Neural crest cell (in vitro differentiated cells): ENCODE data around the gene PCP4. TPM values are rescaled to one million over a fixed set of nuclear protein-coding genes. Genes with fewer than 3 reads are reported as not detected.

ENCODE experiments used
- DNase-seq: peaks from one replicate; pipeline ENCODE4 v3.0.0; 2021; ENCODE audit warnings: low read depth, mixed read lengths, low spot score
- H3K27ac Mint-ChIP-seq: one replicate; pipeline ENCODE4 v1.8.0; 2021; ENCODE audit warnings: mild to moderate bottlenecking, mixed read lengths; ENCODE audit not compliant: unreplicated experiment
- H3K27me3 Mint-ChIP-seq: 2 replicates; pipeline ENCODE4 v1.8.0; 2021; ENCODE audit warnings: low read depth, mild to moderate bottlenecking, mixed read lengths
- H3K36me3 Mint-ChIP-seq: 2 replicates; pipeline ENCODE4 v1.8.0; 2021; ENCODE audit warnings: low read depth, mild to moderate bottlenecking, mixed read lengths
- H3K4me1 Mint-ChIP-seq: 2 replicates; pipeline ENCODE4 v1.8.0; 2021; ENCODE audit warnings: mixed read lengths
- H3K4me3 Mint-ChIP-seq: one replicate; pipeline ENCODE4 v1.8.0; 2021; ENCODE audit warnings: mild to moderate bottlenecking, mixed read lengths
- H3K9me3 Mint-ChIP-seq: 2 replicates; pipeline ENCODE4 v1.8.0; 2021; ENCODE audit warnings: mixed read lengths
- CTCF ChIP-seq: fragments of 200-600 bp; sonication (generic); conservative IDR thresholded peaks from 2 replicates; pipeline ENCODE4 v1.5.0; 2021; ENCODE audit warnings: antibody characterized with exemption, mild to moderate bottlenecking
- long read RNA-seq: library from polyadenylated mRNA; unstranded; transcript quantifications from one replicate; pipeline ENCODE4 v2.0.0, GENCODE V29; 2020
- total RNA-seq: library from RNA; stranded (reverse); gene quantifications from 2 replicates; pipeline ENCODE4 v1.2.1, GENCODE V29; 2021

PCP4 gene
- total RNA-seq = 0.45 and 1.1 TPM in 2 replicates
- long read RNA-seq = 0 reads

GRCh38 chr21:39867198-39867650, at the start of gene PCP4:
Gene PCP4 (plus strand): TSS chr21:39867438. CDS start chr21:39867502, 64 bp downstream.
- Mint-ChIP-seq H3K27me3 (peaks cover 14% of the 10 kb centered on the region), H3K4me3 (no peak within 1 kb of the TSS), H3K4me1 (peaks cover 5% of the 10 kb centered on the region)

GRCh38 chr21:39818557-39818956, 48.7 kb upstream of the PCP4 start:
- H3K4me1 Mint-ChIP-seq = no peaks in the 10 kb centered on the region
- peaks cover 4% of the 10 kb centered on the region for H3K9me3 Mint-ChIP-seq
- no peak overlapping the region for H3K4me3 Mint-ChIP-seq
- TF ChIP-seq CTCF = no peak
- no peak for DNase-seq
- H3K36me3 Mint-ChIP-seq = no peaks in the 10 kb centered on the region
- H3K27ac Mint-ChIP-seq = no peak overlapping the region
- H3K27me3 Mint-ChIP-seq = peaks cover 3% of the 10 kb centered on the region

More at GRCh38 chr21:39867198-39867650, at the start of gene PCP4:
- no peak within 1 kb of the TSS for H3K27ac Mint-ChIP-seq
- H3K36me3 Mint-ChIP-seq = no peaks in the 10 kb centered on the region
- H3K9me3 Mint-ChIP-seq = no peaks in the 10 kb centered on the region
- peak; percentile 88 for TF ChIP-seq CTCF
- DNase-seq = peak; percentile 73

DNA sequence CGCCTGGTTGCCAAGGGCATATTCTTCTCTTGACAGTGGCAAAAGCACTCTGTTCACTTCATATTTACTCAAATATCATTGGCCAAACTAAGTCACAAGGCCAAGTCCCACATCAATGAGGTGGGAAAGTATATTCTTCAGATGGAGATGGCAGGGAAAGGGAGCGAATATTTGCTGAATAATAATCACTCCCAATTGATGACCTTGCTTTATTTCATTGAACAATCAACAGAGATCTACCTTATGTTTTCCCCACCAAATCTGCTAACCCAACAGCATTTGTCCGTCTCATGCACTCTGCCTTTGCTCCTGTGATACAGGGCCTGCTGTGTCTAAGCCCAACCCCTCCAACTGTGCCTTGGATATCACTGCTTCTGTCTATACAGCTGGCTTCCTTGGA, 45.2 kb upstream of the PCP4 start:
- H3K27ac Mint-ChIP-seq = no peak overlapping the region

GRCh38 chr21:39825250-39825649, 42.0 kb upstream of the PCP4 start:
- Mint-ChIP-seq H3K27ac (no peak overlapping the region), H3K9me3 (peaks cover 17% of the 10 kb centered on the region), H3K4me1 (no peaks in the 10 kb centered on the region), H3K27me3 (peaks cover 4% of the 10 kb centered on the region), H3K36me3 (no peaks in the 10 kb centered on the region), H3K4me3 (no peak overlapping the region)
- DNase-seq = no peak
- TF ChIP-seq CTCF = no peak

More for the DNA sequence above, 45.2 kb upstream of the PCP4 start:
- Mint-ChIP-seq H3K4me3 (no peak overlapping the region), H3K9me3 (peaks cover 16% of the 10 kb centered on the region), H3K4me1 (no peaks in the 10 kb centered on the region), H3K36me3 (no peaks in the 10 kb centered on the region), H3K27me3 (peaks cover 3% of the 10 kb centered on the region)
- TF ChIP-seq CTCF = no peak
- DNase-seq = no peak

- Mint-ChIP-seq H3K36me3 (no peaks in the 10 kb centered on the region), H3K27me3 (no peaks in the 10 kb centered on the region), H3K9me3 (no peaks in the 10 kb centered on the region), H3K4me3 (no peak overlapping the region), H3K4me1 (no peaks in the 10 kb centered on the region), H3K27ac (no peak overlapping the region)
- no peak for TF ChIP-seq CTCF
- DNase-seq = no peak
These were observed 32.7 kb upstream of the PCP4 start for GRCh38 chr21:39834543-39834942.
